CD4-positive, CD25-positive, alpha-beta regulatory T cell (primary cell): ENCODE measurements around the gene NFIX. TPM values are rescaled to one million over a fixed set of nuclear protein-coding genes. Genes with fewer than 3 reads are reported as not detected.

Source experiments
- ATAC-seq, 2 donors: fragments of 150-1000 bp; cut with Tn5 transposase; one replicate each; pipeline ENCODE4 v1.10.0; 2021; ENCODE audit warnings: low read depth in 2 of 2, moderate number of reproducible peaks in 2 of 2, moderate library complexity in 1 of 2
- DNase-seq, 3 donors: peaks; one replicate each; pipeline versions ENCODE4 v3.0.0 to v3.0.0-alpha.2; 2012 to 2022; ENCODE audit warnings: mixed read lengths in 1 of 3
- H3K27ac ChIP-seq: one replicate; pipeline ENCODE4 v1.7.0; 2013; ENCODE audit warnings: mild to moderate bottlenecking, low read length; ENCODE audit not compliant: insufficient read depth, poor library complexity, severe bottlenecking
- H3K27me3 ChIP-seq: one replicate; pipeline ENCODE4 v1.7.0; 2013; ENCODE audit warnings: low read length; ENCODE audit not compliant: control insufficient read depth, insufficient read depth
- H3K36me3 ChIP-seq: one replicate; pipeline ENCODE4 v1.7.0; 2013; ENCODE audit warnings: mild to moderate bottlenecking, low read length, moderate library complexity; ENCODE audit not compliant: control insufficient read depth, insufficient read depth
- H3K4me1 ChIP-seq: 2 replicates; pipeline ENCODE4 v1.7.0; 2013; ENCODE audit warnings: mild to moderate bottlenecking, low read length; ENCODE audit not compliant: insufficient read depth, control insufficient read depth, poor library complexity, severe bottlenecking
- H3K4me3 ChIP-seq: one replicate; pipeline ENCODE4 v1.7.0; 2013; ENCODE audit warnings: low read depth, mild to moderate bottlenecking, low read length, moderate library complexity
- H3K9me3 ChIP-seq, 2 experiments: 1 replicate in 1 of 2; 2 replicates in 1 of 2; pipeline ENCODE4 v1.7.0; 2013; ENCODE audit warnings: low read length in 2 of 2, mild to moderate bottlenecking in 1 of 2, moderate library complexity in 1 of 2; ENCODE audit not compliant: control insufficient read depth in 2 of 2
- H3K27ac Mint-ChIP-seq, 3 donors: one replicate each; pipeline ENCODE4 v1.8.0; 2020 to 2022; ENCODE audit warnings: mild to moderate bottlenecking in 3 of 3, mixed read lengths in 3 of 3, moderate library complexity in 2 of 3
- H3K27me3 Mint-ChIP-seq: one replicate; pipeline ENCODE4 v1.8.0; 2022; ENCODE audit warnings: mild to moderate bottlenecking, mixed read lengths
- H3K36me3 Mint-ChIP-seq: one replicate; pipeline ENCODE4 v1.8.0; 2020; ENCODE audit warnings: mixed read lengths
- H3K4me1 Mint-ChIP-seq, 4 donors: one replicate each; pipeline ENCODE4 v1.8.0; 2020 to 2022; ENCODE audit warnings: mixed read lengths in 4 of 4, mild to moderate bottlenecking in 1 of 4
- H3K4me3 Mint-ChIP-seq, 4 donors: one replicate each; pipeline ENCODE4 v1.8.0; 2020 to 2022; ENCODE audit warnings: mild to moderate bottlenecking in 4 of 4, mixed read lengths in 4 of 4, moderate library complexity in 3 of 4
- H3K9me3 Mint-ChIP-seq, 7 donors: one replicate each; pipeline ENCODE4 v1.8.0; 2020 to 2022; ENCODE audit warnings: mixed read lengths in 7 of 7, mild to moderate bottlenecking in 3 of 7, moderate library complexity in 2 of 7
- polyA plus RNA-seq, 4 donors: library from polyadenylated mRNA; unstranded; fragments of 300-500 nt; fragmentation: Illumina TruSeq; gene quantifications; one replicate each; pipeline ENCODE4 v1.2.3, GENCODE V29; 2021
- total RNA-seq: library from RNA; stranded (reverse); gene quantifications from one replicate; pipeline ENCODE4 v1.2.3, GENCODE V29; 2022

Gene NFIX
- total and polyA plus RNA-seq, 5 donors from 2014 or later = 0.15 to 1.2 TPM; not detected in 3

- Histone ChIP-seq H3K27me3 (peaks cover 7% of the 10 kb centered on the region), H3K4me1 (peaks cover 19% of the 10 kb centered on the region), H3K27ac (no peak overlapping the region), H3K4me3 (no peak overlapping the region), H3K9me3 (no peaks in the 10 kb centered on the region), H3K36me3 (no peaks in the 10 kb centered on the region)
- Mint-ChIP-seq H3K4me1 (peaks cover 0 to 31% (median 7%) of the 10 kb centered on the region in 4 donors), H3K9me3 (peaks cover 0 to 2% (median 0%) of the 10 kb centered on the region in 7 donors), H3K36me3 (no peaks in the 10 kb centered on the region), H3K27ac (no peak overlapping the region), H3K4me3 (peak overlapping the region; percentile 2 to 82 (median 61)), H3K27me3 (peaks cover 67% of the 10 kb centered on the region)
- ATAC-seq = no peak
- no peak for DNase-seq
These were observed 18.4 kb downstream of the NFIX start for GRCh38 chr19:13013649-13014048.

- DNase-seq (no peak), ATAC-seq (no peak)
- H3K4me3 ChIP-seq = no peak overlapping the region
These were observed 19.0 kb downstream of the NFIX start for GRCh38 chr19:13014101-13014920.

GRCh38 chr19:13014921-13015280, 19.6 kb downstream of the NFIX start:
- H3K4me1 ChIP-seq = peaks cover 19% of the 10 kb centered on the region
- Mint-ChIP-seq H3K27ac (no peak overlapping the region), H3K36me3 (no peaks in the 10 kb centered on the region), H3K4me1 (peaks cover 0 to 31% (median 7%) of the 10 kb centered on the region in 4 donors), H3K9me3 (peaks cover 0 to 4% (median 0%) of the 10 kb centered on the region in 7 donors), H3K4me3 (peak overlapping the region in 1 of 4 donors; percentile 16), H3K27me3 (peaks cover 68% of the 10 kb centered on the region)
- no peaks in the 10 kb centered on the region for H3K36me3 ChIP-seq
- H3K27me3 ChIP-seq = peaks cover 7% of the 10 kb centered on the region
- H3K27ac ChIP-seq = no peak overlapping the region
- DNase-seq = no peak
- no peak for ATAC-seq
- H3K9me3 ChIP-seq = no peaks in the 10 kb centered on the region
- H3K4me3 ChIP-seq = no peak overlapping the region

More at GRCh38 chr19:13014101-13014920, 19.0 kb downstream of the NFIX start:
- Mint-ChIP-seq H3K27ac (no peak overlapping the region), H3K9me3 (peaks cover 0 to 2% (median 0%) of the 10 kb centered on the region in 7 donors), H3K27me3 (peaks cover 67% of the 10 kb centered on the region), H3K4me3 (peak overlapping the region in 3 of 4 donors; percentile 44 to 82 (median 78)), H3K4me1 (peaks cover 0 to 31% (median 7%) of the 10 kb centered on the region in 4 donors), H3K36me3 (no peaks in the 10 kb centered on the region)
- H3K27me3 ChIP-seq = peaks cover 7% of the 10 kb centered on the region
- H3K36me3 ChIP-seq = no peaks in the 10 kb centered on the region
- no peak overlapping the region for H3K27ac ChIP-seq
- peaks cover 19% of the 10 kb centered on the region for H3K4me1 ChIP-seq
- no peaks in the 10 kb centered on the region for H3K9me3 ChIP-seq

GRCh38 chr19:13015361-13016223, 20.3 kb downstream of the NFIX start:
- no peak overlapping the region for H3K27ac Mint-ChIP-seq
- no peak overlapping the region for H3K27ac ChIP-seq
- H3K4me3 Mint-ChIP-seq = no peak overlapping the region

GRCh38 chr19:13016245-13016627, 21.0 kb downstream of the NFIX start:
- no peak for ATAC-seq

More at GRCh38 chr19:13015361-13016223, 20.3 kb downstream of the NFIX start:
- no peaks in the 10 kb centered on the region for H3K36me3 Mint-ChIP-seq
- H3K27me3 ChIP-seq = peaks cover 7% of the 10 kb centered on the region
- H3K27me3 Mint-ChIP-seq = peaks cover 67% of the 10 kb centered on the region
- DNase-seq (no peak), ATAC-seq (no peak)
- no peak overlapping the region for H3K4me3 ChIP-seq
- no peaks in the 10 kb centered on the region for H3K36me3 ChIP-seq
- peaks cover 0 to 4% (median 0%) of the 10 kb centered on the region in 7 donors for H3K9me3 Mint-ChIP-seq
- peaks cover 0 to 31% (median 7%) of the 10 kb centered on the region in 4 donors for H3K4me1 Mint-ChIP-seq
- H3K9me3 ChIP-seq = no peaks in the 10 kb centered on the region
- H3K4me1 ChIP-seq = peaks cover 19% of the 10 kb centered on the region

GRCh38 chr19:13016628-13017305, 21.5 kb downstream of the NFIX start:
- Mint-ChIP-seq H3K4me3 (no peak overlapping the region), H3K27me3 (peaks cover 68% of the 10 kb centered on the region), H3K9me3 (peaks cover 0 to 4% (median 0%) of the 10 kb centered on the region in 7 donors), H3K27ac (no peak overlapping the region), H3K4me1 (peaks cover 0 to 30% (median 7%) of the 10 kb centered on the region in 4 donors), H3K36me3 (no peaks in the 10 kb centered on the region)
- peaks cover 19% of the 10 kb centered on the region for H3K4me1 ChIP-seq
- H3K27ac ChIP-seq = no peak overlapping the region
- DNase-seq (no peak), ATAC-seq (no peak)
- H3K36me3 ChIP-seq = no peaks in the 10 kb centered on the region
- H3K4me3 ChIP-seq = no peak overlapping the region
- no peaks in the 10 kb centered on the region for H3K9me3 ChIP-seq
- peaks cover 7% of the 10 kb centered on the region for H3K27me3 ChIP-seq

More at GRCh38 chr19:13016245-13016627, 21.0 kb downstream of the NFIX start:
- Histone ChIP-seq H3K27ac (no peak overlapping the region), H3K27me3 (peaks cover 7% of the 10 kb centered on the region), H3K9me3 (no peaks in the 10 kb centered on the region), H3K4me1 (peaks cover 19% of the 10 kb centered on the region), H3K36me3 (no peaks in the 10 kb centered on the region), H3K4me3 (no peak overlapping the region)
- Mint-ChIP-seq H3K4me1 (peaks cover 0 to 31% (median 7%) of the 10 kb centered on the region in 4 donors), H3K4me3 (no peak overlapping the region), H3K36me3 (no peaks in the 10 kb centered on the region), H3K27ac (no peak overlapping the region), H3K9me3 (peaks cover 0 to 4% (median 0%) of the 10 kb centered on the region in 7 donors), H3K27me3 (peaks cover 68% of the 10 kb centered on the region)
- no peak for DNase-seq

- no peak for ATAC-seq
- no peaks in the 10 kb centered on the region for H3K36me3 Mint-ChIP-seq
- peaks cover 71% of the 10 kb centered on the region for H3K27me3 Mint-ChIP-seq
These were observed 22.2 kb downstream of the NFIX start for GRCh38 chr19:13017306-13018034.

More at GRCh38 chr19:13017306-13018034, 22.2 kb downstream of the NFIX start:
- Mint-ChIP-seq H3K9me3 (peaks cover 0 to 4% (median 0%) of the 10 kb centered on the region in 7 donors), H3K4me1 (peaks cover 0 to 29% (median 7%) of the 10 kb centered on the region in 4 donors), H3K27ac (no peak overlapping the region), H3K4me3 (no peak overlapping the region)
- Histone ChIP-seq H3K9me3 (no peaks in the 10 kb centered on the region), H3K4me3 (no peak overlapping the region), H3K4me1 (peaks cover 17% of the 10 kb centered on the region), H3K36me3 (no peaks in the 10 kb centered on the region), H3K27ac (no peak overlapping the region), H3K27me3 (peaks cover 7% of the 10 kb centered on the region)
- no peak for DNase-seq
